HEK293 (cell line): ENCODE results near the gene ANGEL2.

Source experiments
- PRDM1 ChIP-seq: fragments of 450-650 bp; formaldehyde crosslinking; IDR thresholded peaks from 2 replicates; pipeline ENCODE4; 2016; ENCODE audit warnings: missing biosample characterization, missing genetic modification characterization
- SP2 ChIP-seq: fragments of 450-650 bp; formaldehyde crosslinking; IDR thresholded peaks from 2 replicates; pipeline ENCODE4 v1.5.1; 2016; ENCODE audit warnings: missing biosample characterization, missing genetic modification characterization
- TCF7L2 ChIP-seq: IDR thresholded peaks from 2 replicates; pipeline ENCODE4 v1.6.1; 2011; ENCODE audit warnings: low read depth, mild to moderate bottlenecking, inconsistent platforms, low read length, moderate library complexity, borderline replicate concordance
- ZFHX2 ChIP-seq: fragments of 450-650 bp; formaldehyde crosslinking; conservative IDR thresholded peaks from 2 replicates; pipeline ENCODE4 v1.5.1; 2016; ENCODE audit warnings: missing biosample characterization, missing genetic modification characterization
- ZNF501 ChIP-seq: fragments of 450-650 bp; formaldehyde crosslinking; IDR thresholded peaks from 2 replicates; pipeline ENCODE4 v1.5.1; 2016; ENCODE audit warnings: missing biosample characterization, missing genetic modification characterization
- ZNF514 ChIP-seq: fragments of 450-650 bp; formaldehyde crosslinking; IDR thresholded peaks from 2 replicates; pipeline ENCODE4 v1.5.1; 2016; ENCODE audit warnings: missing biosample characterization, missing genetic modification characterization
- ZNF521 ChIP-seq: fragments of 450-650 bp; formaldehyde crosslinking; IDR thresholded peaks from 2 replicates; pipeline ENCODE4 v1.5.1; 2017; ENCODE audit warnings: missing biosample characterization, mild to moderate bottlenecking, missing genetic modification characterization
- ZNF747 ChIP-seq: fragments of 450-650 bp; formaldehyde crosslinking; IDR thresholded peaks from 2 replicates; pipeline ENCODE4 v1.5.1; 2016; ENCODE audit warnings: missing biosample characterization, missing genetic modification characterization
- TF ChIP-seq, protein P1 (sequence below): fragments of 450-650 bp; formaldehyde crosslinking; IDR thresholded peaks from 2 replicates; pipeline ENCODE4 v1.5.1; 2016; ENCODE audit warnings: missing biosample characterization, missing genetic modification characterization
- TF ChIP-seq, protein P2 (sequence below): fragments of 450-650 bp; formaldehyde crosslinking; IDR thresholded peaks from 2 replicates; pipeline ENCODE4 v1.5.1; 2016; ENCODE audit warnings: missing biosample characterization, missing genetic modification characterization
- TF ChIP-seq, protein P3 (sequence below): fragments of 450-650 bp; formaldehyde crosslinking; IDR thresholded peaks from 2 replicates; pipeline ENCODE4 v1.5.1; 2016; ENCODE audit warnings: missing biosample characterization, missing genetic modification characterization, low read depth
- TF ChIP-seq, protein P4 (sequence below): fragments of 450-650 bp; formaldehyde crosslinking; IDR thresholded peaks from 2 replicates; pipeline ENCODE4 v1.5.1; 2016; ENCODE audit warnings: missing biosample characterization, missing genetic modification characterization

DNA sequence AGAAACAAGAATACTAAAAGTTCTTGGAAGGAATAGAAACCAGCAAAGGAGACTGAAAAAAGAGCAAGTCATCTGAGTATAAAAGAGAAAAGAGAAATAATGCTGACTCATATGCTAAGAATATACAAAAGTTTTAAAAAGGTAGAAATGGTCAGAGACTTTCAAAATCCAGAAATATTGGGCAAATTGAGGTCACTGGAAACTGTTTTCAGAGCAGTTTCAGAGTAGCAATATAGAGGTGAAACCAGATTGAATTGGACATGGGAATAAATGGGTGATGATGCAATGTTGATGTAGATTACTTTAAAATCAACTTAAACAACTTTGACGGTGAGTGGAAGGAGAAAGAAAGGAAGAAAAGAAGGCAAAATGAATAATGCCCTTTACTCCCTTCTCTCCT lies 33.6 kb upstream of the ANGEL2 start:
- TF ChIP-seq ZNF521 (tag by site-specific recombination), result no peak
- TF ChIP-seq, protein P1, sequence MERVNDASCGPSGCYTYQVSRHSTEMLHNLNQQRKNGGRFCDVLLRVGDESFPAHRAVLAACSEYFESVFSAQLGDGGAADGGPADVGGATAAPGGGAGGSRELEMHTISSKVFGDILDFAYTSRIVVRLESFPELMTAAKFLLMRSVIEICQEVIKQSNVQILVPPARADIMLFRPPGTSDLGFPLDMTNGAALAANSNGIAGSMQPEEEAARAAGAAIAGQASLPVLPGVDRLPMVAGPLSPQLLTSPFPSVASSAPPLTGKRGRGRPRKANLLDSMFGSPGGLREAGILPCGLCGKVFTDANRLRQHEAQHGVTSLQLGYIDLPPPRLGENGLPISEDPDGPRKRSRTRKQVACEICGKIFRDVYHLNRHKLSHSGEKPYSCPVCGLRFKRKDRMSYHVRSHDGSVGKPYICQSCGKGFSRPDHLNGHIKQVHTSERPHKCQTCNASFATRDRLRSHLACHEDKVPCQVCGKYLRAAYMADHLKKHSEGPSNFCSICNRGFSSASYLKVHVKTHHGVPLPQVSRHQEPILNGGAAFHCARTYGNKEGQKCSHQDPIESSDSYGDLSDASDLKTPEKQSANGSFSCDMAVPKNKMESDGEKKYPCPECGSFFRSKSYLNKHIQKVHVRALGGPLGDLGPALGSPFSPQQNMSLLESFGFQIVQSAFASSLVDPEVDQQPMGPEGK (tag by site-specific recombination), result no peak
- TF ChIP-seq, protein P2, sequence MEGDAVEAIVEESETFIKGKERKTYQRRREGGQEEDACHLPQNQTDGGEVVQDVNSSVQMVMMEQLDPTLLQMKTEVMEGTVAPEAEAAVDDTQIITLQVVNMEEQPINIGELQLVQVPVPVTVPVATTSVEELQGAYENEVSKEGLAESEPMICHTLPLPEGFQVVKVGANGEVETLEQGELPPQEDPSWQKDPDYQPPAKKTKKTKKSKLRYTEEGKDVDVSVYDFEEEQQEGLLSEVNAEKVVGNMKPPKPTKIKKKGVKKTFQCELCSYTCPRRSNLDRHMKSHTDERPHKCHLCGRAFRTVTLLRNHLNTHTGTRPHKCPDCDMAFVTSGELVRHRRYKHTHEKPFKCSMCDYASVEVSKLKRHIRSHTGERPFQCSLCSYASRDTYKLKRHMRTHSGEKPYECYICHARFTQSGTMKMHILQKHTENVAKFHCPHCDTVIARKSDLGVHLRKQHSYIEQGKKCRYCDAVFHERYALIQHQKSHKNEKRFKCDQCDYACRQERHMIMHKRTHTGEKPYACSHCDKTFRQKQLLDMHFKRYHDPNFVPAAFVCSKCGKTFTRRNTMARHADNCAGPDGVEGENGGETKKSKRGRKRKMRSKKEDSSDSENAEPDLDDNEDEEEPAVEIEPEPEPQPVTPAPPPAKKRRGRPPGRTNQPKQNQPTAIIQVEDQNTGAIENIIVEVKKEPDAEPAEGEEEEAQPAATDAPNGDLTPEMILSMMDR, result no peak
- no peak for TF ChIP-seq TCF7L2
- TF ChIP-seq SP2, result no peak
- TF ChIP-seq, protein P3, sequence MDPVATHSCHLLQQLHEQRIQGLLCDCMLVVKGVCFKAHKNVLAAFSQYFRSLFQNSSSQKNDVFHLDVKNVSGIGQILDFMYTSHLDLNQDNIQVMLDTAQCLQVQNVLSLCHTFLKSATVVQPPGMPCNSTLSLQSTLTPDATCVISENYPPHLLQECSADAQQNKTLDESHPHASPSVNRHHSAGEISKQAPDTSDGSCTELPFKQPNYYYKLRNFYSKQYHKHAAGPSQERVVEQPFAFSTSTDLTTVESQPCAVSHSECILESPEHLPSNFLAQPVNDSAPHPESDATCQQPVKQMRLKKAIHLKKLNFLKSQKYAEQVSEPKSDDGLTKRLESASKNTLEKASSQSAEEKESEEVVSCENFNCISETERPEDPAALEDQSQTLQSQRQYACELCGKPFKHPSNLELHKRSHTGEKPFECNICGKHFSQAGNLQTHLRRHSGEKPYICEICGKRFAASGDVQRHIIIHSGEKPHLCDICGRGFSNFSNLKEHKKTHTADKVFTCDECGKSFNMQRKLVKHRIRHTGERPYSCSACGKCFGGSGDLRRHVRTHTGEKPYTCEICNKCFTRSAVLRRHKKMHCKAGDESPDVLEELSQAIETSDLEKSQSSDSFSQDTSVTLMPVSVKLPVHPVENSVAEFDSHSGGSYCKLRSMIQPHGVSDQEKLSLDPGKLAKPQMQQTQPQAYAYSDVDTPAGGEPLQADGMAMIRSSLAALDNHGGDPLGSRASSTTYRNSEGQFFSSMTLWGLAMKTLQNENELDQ (tag by site-specific recombination), result no peak
- TF ChIP-seq PRDM1 (tag by site-specific recombination), result no peak
- TF ChIP-seq, protein P4, sequence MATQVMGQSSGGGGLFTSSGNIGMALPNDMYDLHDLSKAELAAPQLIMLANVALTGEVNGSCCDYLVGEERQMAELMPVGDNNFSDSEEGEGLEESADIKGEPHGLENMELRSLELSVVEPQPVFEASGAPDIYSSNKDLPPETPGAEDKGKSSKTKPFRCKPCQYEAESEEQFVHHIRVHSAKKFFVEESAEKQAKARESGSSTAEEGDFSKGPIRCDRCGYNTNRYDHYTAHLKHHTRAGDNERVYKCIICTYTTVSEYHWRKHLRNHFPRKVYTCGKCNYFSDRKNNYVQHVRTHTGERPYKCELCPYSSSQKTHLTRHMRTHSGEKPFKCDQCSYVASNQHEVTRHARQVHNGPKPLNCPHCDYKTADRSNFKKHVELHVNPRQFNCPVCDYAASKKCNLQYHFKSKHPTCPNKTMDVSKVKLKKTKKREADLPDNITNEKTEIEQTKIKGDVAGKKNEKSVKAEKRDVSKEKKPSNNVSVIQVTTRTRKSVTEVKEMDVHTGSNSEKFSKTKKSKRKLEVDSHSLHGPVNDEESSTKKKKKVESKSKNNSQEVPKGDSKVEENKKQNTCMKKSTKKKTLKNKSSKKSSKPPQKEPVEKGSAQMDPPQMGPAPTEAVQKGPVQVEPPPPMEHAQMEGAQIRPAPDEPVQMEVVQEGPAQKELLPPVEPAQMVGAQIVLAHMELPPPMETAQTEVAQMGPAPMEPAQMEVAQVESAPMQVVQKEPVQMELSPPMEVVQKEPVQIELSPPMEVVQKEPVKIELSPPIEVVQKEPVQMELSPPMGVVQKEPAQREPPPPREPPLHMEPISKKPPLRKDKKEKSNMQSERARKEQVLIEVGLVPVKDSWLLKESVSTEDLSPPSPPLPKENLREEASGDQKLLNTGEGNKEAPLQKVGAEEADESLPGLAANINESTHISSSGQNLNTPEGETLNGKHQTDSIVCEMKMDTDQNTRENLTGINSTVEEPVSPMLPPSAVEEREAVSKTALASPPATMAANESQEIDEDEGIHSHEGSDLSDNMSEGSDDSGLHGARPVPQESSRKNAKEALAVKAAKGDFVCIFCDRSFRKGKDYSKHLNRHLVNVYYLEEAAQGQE (tag by site-specific recombination), result no peak
- TF ChIP-seq ZNF747 (tag by site-specific recombination), result no peak
- TF ChIP-seq ZNF501 (tag by site-specific recombination), result no peak
- TF ChIP-seq ZNF514 (tag by site-specific recombination), result no peak
- TF ChIP-seq ZFHX2, result no peak
